SH-SY5Y (cell line): ENCODE measurements around the gene ZNF236.

ENCODE experiments used
- GATA2 ChIP-seq: IDR thresholded peaks from 2 replicates; pipeline ENCODE4 v1.6.1; 2011; ENCODE audit warnings: mild to moderate bottlenecking, low read depth, low read length
- GATA3 ChIP-seq: IDR thresholded peaks from 2 replicates; pipeline ENCODE4 v1.6.1; 2011; ENCODE audit warnings: low read depth, mild to moderate bottlenecking, low read length, moderate library complexity

ZNF236 gene

GRCh38 chr18:76814256-76814655 is 8.1 kb upstream of the ZNF236 start:
- no peak for TF ChIP-seq GATA3
- no peak for TF ChIP-seq GATA2

- TF ChIP-seq GATA3 (no peak), GATA2 (no peak)
Measured at GRCh38 chr18:76816127-76816526, 6.2 kb upstream of the ZNF236 start.

GRCh38 chr18:76817888-76818611 is 4.3 kb upstream of the ZNF236 start:
- TF ChIP-seq GATA3 (no peak), GATA2 (no peak)

GRCh38 chr18:76819411-76820136 is 2.8 kb upstream of the ZNF236 start:
- TF ChIP-seq GATA2 (no peak), GATA3 (no peak)

- TF ChIP-seq GATA3, result no peak
- TF ChIP-seq GATA2, result no peak
Measured at GRCh38 chr18:76821356-76821874, 942 bp upstream of the ZNF236 start.

GRCh38 chr18:76821875-76822505 is 367 bp upstream of the ZNF236 start:
- TF ChIP-seq GATA3, result no peak
- no peak for TF ChIP-seq GATA2

GRCh38 chr18:76823161-76823538 is 793 bp downstream of the ZNF236 start:
- TF ChIP-seq GATA2 (no peak), GATA3 (no peak)

GRCh38 chr18:76823587-76824011 is 1.2 kb downstream of the ZNF236 start:
- TF ChIP-seq GATA2, result no peak
- no peak for TF ChIP-seq GATA3

GRCh38 chr18:76824145-76824676 is 1.9 kb downstream of the ZNF236 start:
- TF ChIP-seq GATA3 (no peak), GATA2 (no peak)

GRCh38 chr18:76824754-76825153 is 2.4 kb downstream of the ZNF236 start:
- no peak for TF ChIP-seq GATA2
- no peak for TF ChIP-seq GATA3

- TF ChIP-seq GATA3 (no peak), GATA2 (no peak)
Measured at GRCh38 chr18:76827205-76828200, 5.1 kb downstream of the ZNF236 start.

GRCh38 chr18:76834379-76834778 is 12.0 kb downstream of the ZNF236 start:
- TF ChIP-seq GATA3 (no peak), GATA2 (no peak)

GRCh38 chr18:76835380-76835779 is 13.0 kb downstream of the ZNF236 start:
- TF ChIP-seq GATA2, result no peak
- TF ChIP-seq GATA3, result no peak

GRCh38 chr18:76837071-76837470 is 14.7 kb downstream of the ZNF236 start:
- TF ChIP-seq GATA3, result no peak
- TF ChIP-seq GATA2, result no peak
